HEK293 (cell line): Measurements from ENCODE around the gene ZCCHC7.

Experiments
- CTCF ChIA-PET: fragments of 350-600 bp; formaldehyde crosslinking; extraction: SDS; loops from one replicate; lab custom pipeline; 2021; ENCODE audit warnings: antibody characterized with exemption; lab: Yijun Ruan, JAX
- POLR2A ChIA-PET: fragments of 300-600 bp; formaldehyde crosslinking; extraction: SDS; loops from one replicate; lab custom pipeline; 2020; ENCODE audit warnings: antibody characterized with exemption, inconsistent platforms; lab: Yijun Ruan, JAX
- H3K27ac ChIP-seq: fragments of 200-500 bp; sonication (Bioruptor generic); 2 replicates; pipeline ENCODE4 v1.5.1; 2014; ENCODE audit warnings: low read depth, low read length, control low read depth, inconsistent platforms; ENCODE audit errors: extremely low read depth
- H3K36me3 ChIP-seq, 2 experiments: fragments of 200-500 bp in 1 of 2; sonication (Bioruptor generic) in 1 of 2; 1 replicate in 1 of 2; 2 replicates in 1 of 2; pipeline ENCODE4 v1.5.1; 2014 to 2017; ENCODE audit warnings: inconsistent platforms in 2 of 2, low read length in 2 of 2; ENCODE audit not compliant: control insufficient read depth in 2 of 2, insufficient read depth in 1 of 2
- H3K4me1 ChIP-seq: fragments of 200-500 bp; sonication (Bioruptor generic); 2 replicates; pipeline ENCODE4 v1.5.1; 2014; ENCODE audit warnings: mild to moderate bottlenecking, low read length, inconsistent platforms; ENCODE audit not compliant: control insufficient read depth, insufficient read depth
- H3K4me3 ChIP-seq: 2 replicates; pipeline ENCODE4 v1.5.1; 2011; ENCODE audit warnings: low read depth, mild to moderate bottlenecking, control low read depth, low read length, moderate library complexity
- H3K9me3 ChIP-seq: fragments of 200-500 bp; sonication (Bioruptor generic); 2 replicates; pipeline ENCODE4 v1.5.1; 2014; ENCODE audit warnings: low read depth, low read length, inconsistent platforms; ENCODE audit not compliant: control insufficient read depth, insufficient read depth
- GLI2 ChIP-seq: fragments of 450-650 bp; formaldehyde crosslinking; IDR thresholded peaks from 2 replicates; pipeline ENCODE4; 2017; ENCODE audit warnings: missing biosample characterization, missing genetic modification characterization, low read depth, borderline replicate concordance
- KLF10 ChIP-seq: fragments of 450-650 bp; IDR thresholded peaks from 2 replicates; pipeline ENCODE4 v1.5.1; 2018; ENCODE audit warnings: missing biosample characterization, mild to moderate bottlenecking, missing genetic modification characterization
- MEIS1 ChIP-seq: sonication (generic); formaldehyde crosslinking; IDR thresholded peaks from 2 replicates; pipeline ENCODE4 v1.8.1; 2022; ENCODE audit warnings: missing genetic modification reagents, mild to moderate bottlenecking, borderline replicate concordance
- SP2 ChIP-seq: fragments of 450-650 bp; formaldehyde crosslinking; IDR thresholded peaks from 2 replicates; pipeline ENCODE4 v1.5.1; 2016; ENCODE audit warnings: missing biosample characterization, missing genetic modification characterization
- TCF7L2 ChIP-seq: IDR thresholded peaks from 2 replicates; pipeline ENCODE4 v1.6.1; 2011; ENCODE audit warnings: low read depth, mild to moderate bottlenecking, inconsistent platforms, low read length, moderate library complexity, borderline replicate concordance
- WT1 ChIP-seq: fragments of 450-650 bp; formaldehyde crosslinking; IDR thresholded peaks from 2 replicates; pipeline ENCODE4 v1.5.1; 2016; ENCODE audit warnings: missing biosample characterization, missing genetic modification characterization
- ZFP3 ChIP-seq: fragments of 450-650 bp; formaldehyde crosslinking; IDR thresholded peaks from 2 replicates; pipeline ENCODE4 v1.5.1; 2016; ENCODE audit warnings: low read depth, missing biosample characterization, missing genetic modification characterization
- ZNF157 ChIP-seq: fragments of 450-650 bp; formaldehyde crosslinking; IDR thresholded peaks from 2 replicates; pipeline ENCODE4 v1.5.1; 2016; ENCODE audit warnings: missing biosample characterization, missing genetic modification characterization
- ZNF16 ChIP-seq: fragments of 450-650 bp; formaldehyde crosslinking; IDR thresholded peaks from 2 replicates; pipeline ENCODE4 v1.5.1; 2016; ENCODE audit warnings: low read depth, missing biosample characterization, missing genetic modification characterization
- ZNF174 ChIP-seq: fragments of 450-650 bp; formaldehyde crosslinking; IDR thresholded peaks from 2 replicates; pipeline ENCODE4 v1.5.0; 2017; ENCODE audit warnings: missing biosample characterization, mild to moderate bottlenecking, missing genetic modification characterization
- ZNF274 ChIP-seq, 2 experiments: fragments of 200-500 bp in 1 of 2; fragments of 450-650 bp in 1 of 2; sonication (Bioruptor generic) in 1 of 2; formaldehyde crosslinking in 1 of 2; IDR thresholded peaks; 2 replicates each; pipeline versions ENCODE4 v1.5.1 to v1.6.1; 2014 to 2016; ENCODE audit warnings: borderline replicate concordance in 1 of 2, inconsistent platforms in 1 of 2, low read length in 1 of 2, missing biosample characterization in 1 of 2, missing genetic modification characterization in 1 of 2
- ZNF335 ChIP-seq: fragments of 450-650 bp; formaldehyde crosslinking; conservative IDR thresholded peaks from 2 replicates; pipeline ENCODE4 v1.5.1; 2016; ENCODE audit warnings: missing biosample characterization, missing genetic modification characterization
- ZNF37A ChIP-seq: fragments of 450-650 bp; IDR thresholded peaks from 2 replicates; pipeline ENCODE4 v1.5.1; 2018; ENCODE audit warnings: missing biosample characterization, missing genetic modification characterization
- ZNF391 ChIP-seq: fragments of 450-650 bp; formaldehyde crosslinking; IDR thresholded peaks from 2 replicates; pipeline ENCODE4 v1.5.1; 2016; ENCODE audit warnings: low read depth, missing biosample characterization, missing genetic modification characterization, borderline replicate concordance
- ZNF404 ChIP-seq: fragments of 450-650 bp; formaldehyde crosslinking; IDR thresholded peaks from 2 replicates; pipeline ENCODE4 v1.5.1; 2017; ENCODE audit warnings: missing biosample characterization, missing genetic modification characterization
- ZNF449 ChIP-seq: fragments of 450-650 bp; formaldehyde crosslinking; IDR thresholded peaks from 2 replicates; pipeline ENCODE4 v1.5.1; 2017; ENCODE audit warnings: missing biosample characterization, mild to moderate bottlenecking, missing genetic modification characterization, moderate library complexity
- ZNF501 ChIP-seq: fragments of 450-650 bp; formaldehyde crosslinking; IDR thresholded peaks from 2 replicates; pipeline ENCODE4 v1.5.1; 2016; ENCODE audit warnings: missing biosample characterization, missing genetic modification characterization
- ZNF529 ChIP-seq: fragments of 450-650 bp; formaldehyde crosslinking; IDR thresholded peaks from 2 replicates; pipeline ENCODE4 v1.5.1; 2017; ENCODE audit warnings: missing genetic modification characterization, missing biosample characterization; ENCODE audit not compliant: insufficient replicate concordance
- ZNF549 ChIP-seq: fragments of 450-650 bp; IDR thresholded peaks from 2 replicates; pipeline ENCODE4 v1.5.1; 2018; ENCODE audit warnings: missing biosample characterization, missing genetic modification characterization, mild to moderate bottlenecking, inconsistent platforms, moderate library complexity
- ZNF596 ChIP-seq: fragments of 450-650 bp; IDR thresholded peaks from 2 replicates; pipeline ENCODE4 v1.5.0; 2018; ENCODE audit warnings: missing biosample characterization, mild to moderate bottlenecking, missing genetic modification characterization, moderate library complexity
- ZNF660 ChIP-seq: fragments of 450-650 bp; IDR thresholded peaks from 2 replicates; pipeline ENCODE4 v1.5.1; 2018; ENCODE audit warnings: missing biosample characterization, mild to moderate bottlenecking, missing genetic modification characterization
- ZNF670 ChIP-seq: fragments of 450-650 bp; formaldehyde crosslinking; IDR thresholded peaks from 2 replicates; pipeline ENCODE4 v1.5.1; 2016; ENCODE audit warnings: missing biosample characterization, missing genetic modification characterization, low read depth
- ZSCAN16 ChIP-seq: fragments of 450-650 bp; formaldehyde crosslinking; IDR thresholded peaks from 2 replicates; pipeline ENCODE4 v1.5.1; 2016; ENCODE audit warnings: missing biosample characterization, missing genetic modification characterization

ZCCHC7 gene

GRCh38 chr9:37348917-37349316 is 228.5 kb downstream of the ZCCHC7 start:
- TF ChIP-seq ZNF670 (tag by site-specific recombination) (no peak), ZNF37A (peak; percentile 42; the same call in 1 of the 2 replicates), ZNF16 (tag by site-specific recombination) (no peak), ZNF660 (tag by site-specific recombination) (peak; percentile 54; the same call in 1 of the 2 replicates), KLF10 (tag by site-specific recombination) (0 out of 2 replicates have a peak, but pooled peaks have one; percentile 28)

GRCh38 chr9:37350486-37351190 is 230.3 kb downstream of the ZCCHC7 start:
- H3K27ac ChIP-seq = no peak overlapping the region
- H3K4me3 ChIP-seq = no peak overlapping the region
- H3K36me3 ChIP-seq = no peaks in the 10 kb centered on the region
- CTCF ChIA-PET = interaction anchor here (0.7 kb wide), 1 partner anchor 14 kb away, joined by 3 read pairs; no protein-coding TSS in a partner anchor
- H3K4me1 ChIP-seq = no peaks in the 10 kb centered on the region
- POLR2A ChIA-PET = no interaction called here
- no peaks in the 10 kb centered on the region for H3K9me3 ChIP-seq
- TF ChIP-seq ZNF596 (tag by site-specific recombination) (no peak), ZNF549 (tag by site-specific recombination) (no peak), ZFP3 (no peak), WT1 (no peak), ZNF404 (tag by site-specific recombination) (no peak), SP2 (no peak), ZNF174 (tag by site-specific recombination) (no peak), TCF7L2 (no peak), MEIS1 (CRISPR knock-in tag) (no peak), GLI2 (tag by site-specific recombination) (no peak), ZNF335 (tag by site-specific recombination) (no peak), ZNF501 (tag by site-specific recombination) (no peak), ZNF449 (no peak), ZNF274 (IDR thresholded peaks at IDR 0.05; ENCODE audit: low read length) (no peak), ZNF274 (tag by site-specific recombination; IDR thresholded peaks at IDR 0.05; ENCODE audit: borderline replicate concordance) (no peak), ZNF157 (tag by site-specific recombination) (no peak), ZNF391 (tag by site-specific recombination) (no peak), ZNF529 (no peak), ZSCAN16 (no peak)

More at GRCh38 chr9:37348917-37349316, 228.5 kb downstream of the ZCCHC7 start:
- Histone ChIP-seq H3K4me3 (no peak overlapping the region), H3K4me1 (no peaks in the 10 kb centered on the region), H3K36me3 (no peaks in the 10 kb centered on the region), H3K9me3 (no peaks in the 10 kb centered on the region), H3K27ac (no peak overlapping the region)
- ChIA-PET CTCF (interaction anchor here (0.6 to 0.8 kb wide), 3 partner anchors 9 to 155 kb away, joined by 3 to 4 read pairs (median 3); no protein-coding TSS in a partner anchor), POLR2A (no interaction called here)
